Large intestine (tissue), 3 donors: ENCODE results near the gene REPS1. TPM values are rescaled to one million over a fixed set of nuclear protein-coding genes. Genes with fewer than 3 reads are reported as not detected.

Source experiments
- DNase-seq, 2 donors: peaks; one replicate each; pipeline versions ENCODE4 v3.0.0 to v3.0.0-alpha.2; 2013
- H3K27ac ChIP-seq: one replicate; pipeline ENCODE4 v1.5.1; 2013; ENCODE audit warnings: low read length
- H3K27me3 ChIP-seq: 2 replicates; pipeline ENCODE4 v1.6.1; 2013; ENCODE audit warnings: low read length; ENCODE audit not compliant: control insufficient read depth, insufficient read depth
- H3K36me3 ChIP-seq: 2 replicates; pipeline ENCODE4 v1.6.1; 2013; ENCODE audit warnings: low read length; ENCODE audit not compliant: control insufficient read depth, insufficient read depth
- H3K4me1 ChIP-seq: one replicate; pipeline ENCODE4 v1.6.1; 2013; ENCODE audit warnings: low read length; ENCODE audit not compliant: control insufficient read depth, insufficient read depth
- H3K4me3 ChIP-seq: one replicate; pipeline ENCODE4 v1.5.1; 2013; ENCODE audit warnings: low read length
- H3K9me3 ChIP-seq: one replicate; pipeline ENCODE4 v1.6.1; 2013; ENCODE audit warnings: mild to moderate bottlenecking, low read depth, low read length, moderate library complexity; ENCODE audit not compliant: control insufficient read depth
- WGBS: methylation state at CpG from one replicate; pipeline ENCODE4 v1.1.5; 2013; ENCODE audit warnings: low lambda C conversion rate; ENCODE audit not compliant: insufficient coverage; 5-methylcytosine and 5-hydroxymethylcytosine counted together
- polyA plus RNA-seq: library from polyadenylated mRNA; unstranded; fragments of 120-200 nt; gene quantifications from one replicate; pipeline ENCODE4 v1.2.1, GENCODE V29; 2013

The REPS1 gene
- polyA plus RNA-seq, 1 donor: 49.2 TPM

- Histone ChIP-seq H3K27me3 (no peaks in the 10 kb centered on the region), H3K27ac (no peak overlapping the region), H3K4me1 (no peaks in the 10 kb centered on the region), H3K36me3 (no peaks in the 10 kb centered on the region), H3K4me3 (no peak overlapping the region), H3K9me3 (no peaks in the 10 kb centered on the region)
- DNase-seq: peak; percentile 47 to 60
- WGBS: no CpG with 5 or more reads among the region's 3 CpGs
These were observed 32.6 kb upstream of the REPS1 start for GRCh38 chr6:139020689-139021088.

- WGBS: no CpG with 5 or more reads among the region's 2 CpGs
- no peak for DNase-seq
- no peak overlapping the region for H3K4me3 ChIP-seq
- no peaks in the 10 kb centered on the region for H3K27me3 ChIP-seq
- no peaks in the 10 kb centered on the region for H3K36me3 ChIP-seq
- no peak overlapping the region for H3K27ac ChIP-seq
- no peaks in the 10 kb centered on the region for H3K9me3 ChIP-seq
- no peaks in the 10 kb centered on the region for H3K4me1 ChIP-seq
These were observed 31.7 kb upstream of the REPS1 start for GRCh38 chr6:139019722-139020121.

- Histone ChIP-seq H3K4me3 (no peak overlapping the region), H3K9me3 (no peaks in the 10 kb centered on the region), H3K36me3 (no peaks in the 10 kb centered on the region), H3K27me3 (no peaks in the 10 kb centered on the region), H3K27ac (no peak overlapping the region), H3K4me1 (no peaks in the 10 kb centered on the region)
- no peak for DNase-seq
- 71% methylated on average over 1 of the region's 3 CpGs for WGBS
These were observed 29.2 kb upstream of the REPS1 start for GRCh38 chr6:139017227-139017626.

- Histone ChIP-seq H3K36me3 (no peaks in the 10 kb centered on the region), H3K9me3 (no peaks in the 10 kb centered on the region), H3K27me3 (no peaks in the 10 kb centered on the region), H3K4me1 (no peaks in the 10 kb centered on the region), H3K27ac (no peak overlapping the region), H3K4me3 (no peak overlapping the region)
- WGBS: no CpG with 5 or more reads among the region's 7 CpGs
- DNase-seq: no peak
These were observed 28.5 kb upstream of the REPS1 start for GRCh38 chr6:139016337-139017213.

GRCh38 chr6:139014945-139015344 is 26.9 kb upstream of the REPS1 start:
- no peak for DNase-seq
- Histone ChIP-seq H3K4me3 (no peak overlapping the region), H3K9me3 (no peaks in the 10 kb centered on the region), H3K27ac (no peak overlapping the region), H3K36me3 (no peaks in the 10 kb centered on the region), H3K27me3 (no peaks in the 10 kb centered on the region), H3K4me1 (no peaks in the 10 kb centered on the region)
- no CpG with 5 or more reads among the region's 3 CpGs for WGBS

- Histone ChIP-seq H3K27me3 (no peaks in the 10 kb centered on the region), H3K27ac (no peak overlapping the region), H3K9me3 (no peaks in the 10 kb centered on the region), H3K36me3 (no peaks in the 10 kb centered on the region), H3K4me1 (no peaks in the 10 kb centered on the region), H3K4me3 (no peak overlapping the region)
- WGBS: no CpG with 5 or more reads among the region's 4 CpGs
- no peak for DNase-seq
These were observed 25.2 kb upstream of the REPS1 start for GRCh38 chr6:139013185-139013800.

- no peaks in the 10 kb centered on the region for H3K36me3 ChIP-seq
- no peak for DNase-seq
- H3K4me1 ChIP-seq: no peaks in the 10 kb centered on the region
- H3K4me3 ChIP-seq: no peak overlapping the region
- no peaks in the 10 kb centered on the region for H3K27me3 ChIP-seq
- no peaks in the 10 kb centered on the region for H3K9me3 ChIP-seq
- WGBS: no CpG with 5 or more reads among the region's 3 CpGs
- no peak overlapping the region for H3K27ac ChIP-seq
These were observed 23.9 kb upstream of the REPS1 start for GRCh38 chr6:139011980-139012379.

GRCh38 chr6:139010674-139011073 is 22.6 kb upstream of the REPS1 start:
- H3K9me3 ChIP-seq: no peaks in the 10 kb centered on the region

GRCh38 chr6:139008117-139008516 is 20.1 kb upstream of the REPS1 start:
- Histone ChIP-seq H3K27me3 (no peaks in the 10 kb centered on the region), H3K9me3 (no peaks in the 10 kb centered on the region), H3K36me3 (no peaks in the 10 kb centered on the region), H3K27ac (no peak overlapping the region), H3K4me3 (no peak overlapping the region), H3K4me1 (no peaks in the 10 kb centered on the region)
- WGBS: 84% methylated on average over 9 of the region's 9 CpGs
- DNase-seq: no peak

More at GRCh38 chr6:139010674-139011073, 22.6 kb upstream of the REPS1 start:
- Histone ChIP-seq H3K36me3 (no peaks in the 10 kb centered on the region), H3K4me1 (no peaks in the 10 kb centered on the region), H3K27ac (no peak overlapping the region), H3K27me3 (no peaks in the 10 kb centered on the region), H3K4me3 (no peak overlapping the region)
- no peak for DNase-seq

- no peaks in the 10 kb centered on the region for H3K36me3 ChIP-seq
- no peaks in the 10 kb centered on the region for H3K4me1 ChIP-seq
- no peaks in the 10 kb centered on the region for H3K27me3 ChIP-seq
- no peak for DNase-seq
- H3K4me3 ChIP-seq: no peak overlapping the region
- no peak overlapping the region for H3K27ac ChIP-seq
- no peaks in the 10 kb centered on the region for H3K9me3 ChIP-seq
- WGBS: no CpG with 5 or more reads among the region's 1 CpG
These were observed 19.4 kb upstream of the REPS1 start for GRCh38 chr6:139007428-139007827.

- Histone ChIP-seq H3K36me3 (no peaks in the 10 kb centered on the region), H3K9me3 (no peaks in the 10 kb centered on the region), H3K4me3 (no peak overlapping the region), H3K27me3 (no peaks in the 10 kb centered on the region), H3K4me1 (no peaks in the 10 kb centered on the region), H3K27ac (no peak overlapping the region)
- no peak for DNase-seq
- no CpG with 5 or more reads among the region's 3 CpGs for WGBS
These were observed 18.4 kb upstream of the REPS1 start for GRCh38 chr6:139006477-139006876.
